Stimulated activated CD8-positive, alpha-beta memory T cell treated with anti-CD3 and anti-CD28 coated beads, Interleukin-7, amount 100 ng/mL, for 48 hours (primary cell): ENCODE measurements around the gene RAB40B.
"Not testable (repeated sequence)": the region's sequence is repeated elsewhere in the genome, so short reads cannot be mapped to it uniquely, and the experiment has no call there.

Experiments used
- DNase-seq, 2 donors: peaks; one replicate each; pipeline ENCODE4 v3.0.0-alpha.2; 2020; ENCODE audit warnings: low read depth in 1 of 2; ENCODE audit errors: extremely low read depth in 1 of 2

The RAB40B gene

GRCh38 chr17:82698065-82698973 is at the start of gene RAB40B:
TSS of gene RAB40B (minus strand) at chr17:82698698. CDS start at chr17:82698596, 102 bp downstream.
- DNase-seq = peak; percentile 95 to 98

- DNase-seq = no peak
These were observed 47.0 kb upstream of the RAB40B start for GRCh38 chr17:82745524-82745923.

- DNase-seq = not testable (repeated sequence)
These were observed 46.2 kb upstream of the RAB40B start for GRCh38 chr17:82744736-82745135.

- no peak for DNase-seq
These were observed 45.1 kb upstream of the RAB40B start for GRCh38 chr17:82743344-82744219.

GRCh38 chr17:82740906-82741759 is 42.6 kb upstream of the RAB40B start:
- no peak for DNase-seq

- DNase-seq = no peak
These were observed 39.7 kb upstream of the RAB40B start for GRCh38 chr17:82737967-82738877.

GRCh38 chr17:82736511-82737185 is 38.1 kb upstream of the RAB40B start:
- no peak for DNase-seq

GRCh38 chr17:82734987-82735866 is 36.7 kb upstream of the RAB40B start, which contains the start of gene FN3K:
TSS of gene FN3K (plus strand) at chr17:82735615. CDS start at chr17:82735637, 22 bp downstream.
- DNase-seq = no peak

- no peak for DNase-seq
These were observed 33.7 kb upstream of the RAB40B start for GRCh38 chr17:82732118-82732743.

- no peak for DNase-seq
These were observed 31.2 kb upstream of the RAB40B start for GRCh38 chr17:82729479-82730260.

- no peak for DNase-seq
These were observed 27.9 kb upstream of the RAB40B start for GRCh38 chr17:82726427-82726826.

- no peak for DNase-seq
These were observed 24.8 kb upstream of the RAB40B start for GRCh38 chr17:82723169-82723807.

GRCh38 chr17:82722341-82723013 is 24.0 kb upstream of the RAB40B start:
- no peak for DNase-seq

- no peak for DNase-seq
These were observed 21.7 kb upstream of the RAB40B start for GRCh38 chr17:82720204-82720603.

GRCh38 chr17:82718986-82719685 is 20.6 kb upstream of the RAB40B start:
- no peak for DNase-seq
